NB4 (cell line): ENCODE data around the gene IRF2BP2.

ENCODE experiments used
- MAX ChIP-seq: IDR thresholded peaks from 2 replicates; pipeline ENCODE4 v1.6.1; 2011; ENCODE audit warnings: low read depth, low read length
- MYC ChIP-seq: IDR thresholded peaks from 2 replicates; pipeline ENCODE4 v1.6.1; 2011; ENCODE audit warnings: low read depth, low read length
- POLR2A ChIP-seq: IDR thresholded peaks from 2 replicates; pipeline ENCODE4 v1.6.1; 2011; ENCODE audit warnings: mild to moderate bottlenecking; ENCODE audit not compliant: insufficient read length; ENCODE audit errors: extremely low read depth
- TF ChIP-seq, protein P1 (sequence below): IDR thresholded peaks from one replicate; pipeline ENCODE4 v1.5.1; 2012; ENCODE audit warnings: low read depth, low read length

DNA sequence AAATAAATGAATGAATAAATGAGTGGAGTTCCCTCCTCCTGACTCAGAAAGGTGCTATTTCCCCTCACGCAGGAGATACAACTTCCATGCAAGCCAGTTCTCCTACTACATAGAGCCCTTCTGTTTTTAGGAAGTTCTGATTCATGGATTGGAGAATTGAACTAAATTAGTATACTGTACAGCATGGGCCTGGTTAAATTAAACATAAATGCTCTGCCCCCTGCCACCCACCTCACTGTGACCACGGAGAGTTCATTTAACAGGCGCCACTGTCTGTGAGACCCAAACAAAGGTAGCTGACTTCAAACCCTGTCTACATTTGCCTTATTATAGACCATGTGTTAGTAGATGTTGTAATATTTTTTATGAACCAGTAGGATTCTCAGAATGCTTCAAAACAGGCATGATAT lies 9.1 kb upstream of the IRF2BP2 start:
- TF ChIP-seq POLR2A (no peak), MYC (no peak), MAX (no peak)
- TF ChIP-seq, protein P1, sequence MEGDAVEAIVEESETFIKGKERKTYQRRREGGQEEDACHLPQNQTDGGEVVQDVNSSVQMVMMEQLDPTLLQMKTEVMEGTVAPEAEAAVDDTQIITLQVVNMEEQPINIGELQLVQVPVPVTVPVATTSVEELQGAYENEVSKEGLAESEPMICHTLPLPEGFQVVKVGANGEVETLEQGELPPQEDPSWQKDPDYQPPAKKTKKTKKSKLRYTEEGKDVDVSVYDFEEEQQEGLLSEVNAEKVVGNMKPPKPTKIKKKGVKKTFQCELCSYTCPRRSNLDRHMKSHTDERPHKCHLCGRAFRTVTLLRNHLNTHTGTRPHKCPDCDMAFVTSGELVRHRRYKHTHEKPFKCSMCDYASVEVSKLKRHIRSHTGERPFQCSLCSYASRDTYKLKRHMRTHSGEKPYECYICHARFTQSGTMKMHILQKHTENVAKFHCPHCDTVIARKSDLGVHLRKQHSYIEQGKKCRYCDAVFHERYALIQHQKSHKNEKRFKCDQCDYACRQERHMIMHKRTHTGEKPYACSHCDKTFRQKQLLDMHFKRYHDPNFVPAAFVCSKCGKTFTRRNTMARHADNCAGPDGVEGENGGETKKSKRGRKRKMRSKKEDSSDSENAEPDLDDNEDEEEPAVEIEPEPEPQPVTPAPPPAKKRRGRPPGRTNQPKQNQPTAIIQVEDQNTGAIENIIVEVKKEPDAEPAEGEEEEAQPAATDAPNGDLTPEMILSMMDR, result no peak
